T-helper 9 cell (primary cell): ENCODE measurements around the gene XIRP1.
A peak's percentile ranks its signal among the peaks of the same experiment; 100 is the strongest.
"Not testable (repeated sequence)": the region's sequence is repeated elsewhere in the genome, so short reads cannot be mapped to it uniquely, and the experiment has no call there.

ENCODE experiments used
- DNase-seq: peaks from one replicate; pipeline ENCODE4 v3.0.0-alpha.2; 2020

The XIRP1 gene

DNA sequence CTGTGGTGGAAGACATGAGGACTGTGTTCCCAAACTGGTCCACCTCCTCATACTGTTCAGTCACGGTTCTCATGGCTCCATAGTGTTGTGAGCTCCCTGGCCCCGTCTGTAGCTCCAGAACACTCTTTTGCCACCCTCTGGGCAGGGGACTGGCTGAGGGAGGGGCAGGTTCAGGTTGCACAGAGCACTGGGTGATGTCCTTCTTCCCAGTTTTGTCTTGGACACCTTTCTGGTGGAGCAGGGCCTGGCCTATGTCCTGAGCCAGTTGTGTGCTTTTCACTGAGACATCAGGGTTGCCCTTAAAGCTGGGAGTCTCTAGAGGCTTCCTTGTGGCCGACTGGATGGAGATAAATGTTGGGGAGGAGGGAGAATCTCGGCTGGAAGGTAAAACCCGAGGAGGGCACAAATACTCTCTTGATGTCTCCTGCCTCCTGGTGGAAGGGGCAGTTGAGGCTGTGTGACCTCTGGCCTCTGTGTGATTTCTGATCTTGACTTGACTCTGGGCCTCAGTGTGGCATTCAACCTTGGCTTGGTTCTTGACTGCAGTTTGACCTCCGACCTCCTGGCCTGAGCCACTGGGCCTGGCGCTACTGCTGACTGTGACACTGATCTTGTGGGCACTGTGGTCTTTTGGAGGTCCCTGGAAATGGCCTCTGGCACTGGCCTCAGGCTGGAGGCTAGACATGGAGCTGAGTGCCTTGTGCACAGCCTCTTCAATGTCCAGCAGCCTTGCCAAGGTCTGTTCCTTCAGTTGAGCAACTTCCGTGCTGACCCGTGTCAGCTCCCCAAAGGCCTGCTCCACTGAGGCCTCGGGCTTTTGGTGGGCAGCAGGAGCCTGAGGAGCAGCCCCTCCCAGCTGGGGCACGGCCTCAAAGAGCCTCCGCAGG lies 8.1 kb downstream of the XIRP1 start:
- DNase-seq = no peak

DNA sequence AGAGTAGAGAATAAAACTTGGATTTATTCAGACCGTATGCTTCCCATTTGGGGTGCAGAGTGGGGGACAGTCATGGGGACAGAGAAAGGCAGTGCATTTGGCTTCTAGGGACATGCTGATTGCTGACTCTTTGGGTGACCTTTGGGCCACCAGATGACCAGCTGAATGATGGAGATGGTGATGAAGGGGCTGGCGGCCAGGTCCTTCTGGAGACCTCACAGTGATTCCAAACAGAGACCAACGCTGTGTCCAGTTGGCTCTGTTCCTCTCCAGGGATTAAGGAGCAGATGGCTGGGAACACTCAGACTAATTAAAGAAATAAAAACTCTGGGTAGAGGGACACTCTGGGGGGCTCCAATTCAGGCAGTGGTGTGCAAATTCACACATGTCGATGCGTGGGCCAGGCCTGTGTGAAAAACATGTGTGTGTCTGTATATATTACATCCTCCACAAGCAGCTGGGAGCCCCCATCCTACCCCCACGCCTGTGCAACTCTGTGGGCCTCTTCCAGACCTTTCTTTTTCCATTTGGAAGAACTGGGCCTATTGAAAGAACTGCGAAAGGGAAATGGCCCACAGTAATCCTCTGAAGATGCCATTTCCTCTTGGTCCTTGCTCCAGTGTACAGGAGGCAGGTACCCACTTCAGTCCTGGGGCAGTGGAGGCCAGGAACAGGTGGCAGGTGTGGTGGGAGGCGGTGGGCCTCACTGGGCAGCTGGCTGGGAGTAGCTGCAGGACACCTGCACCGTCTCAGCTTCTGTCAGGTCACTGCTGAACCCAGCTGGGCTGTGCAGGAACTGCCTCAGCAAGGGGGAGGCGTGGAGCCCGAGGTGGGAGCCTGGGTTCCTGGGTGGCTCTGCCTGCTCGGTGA lies 8.9 kb downstream of the XIRP1 start:
- DNase-seq = no peak

DNA sequence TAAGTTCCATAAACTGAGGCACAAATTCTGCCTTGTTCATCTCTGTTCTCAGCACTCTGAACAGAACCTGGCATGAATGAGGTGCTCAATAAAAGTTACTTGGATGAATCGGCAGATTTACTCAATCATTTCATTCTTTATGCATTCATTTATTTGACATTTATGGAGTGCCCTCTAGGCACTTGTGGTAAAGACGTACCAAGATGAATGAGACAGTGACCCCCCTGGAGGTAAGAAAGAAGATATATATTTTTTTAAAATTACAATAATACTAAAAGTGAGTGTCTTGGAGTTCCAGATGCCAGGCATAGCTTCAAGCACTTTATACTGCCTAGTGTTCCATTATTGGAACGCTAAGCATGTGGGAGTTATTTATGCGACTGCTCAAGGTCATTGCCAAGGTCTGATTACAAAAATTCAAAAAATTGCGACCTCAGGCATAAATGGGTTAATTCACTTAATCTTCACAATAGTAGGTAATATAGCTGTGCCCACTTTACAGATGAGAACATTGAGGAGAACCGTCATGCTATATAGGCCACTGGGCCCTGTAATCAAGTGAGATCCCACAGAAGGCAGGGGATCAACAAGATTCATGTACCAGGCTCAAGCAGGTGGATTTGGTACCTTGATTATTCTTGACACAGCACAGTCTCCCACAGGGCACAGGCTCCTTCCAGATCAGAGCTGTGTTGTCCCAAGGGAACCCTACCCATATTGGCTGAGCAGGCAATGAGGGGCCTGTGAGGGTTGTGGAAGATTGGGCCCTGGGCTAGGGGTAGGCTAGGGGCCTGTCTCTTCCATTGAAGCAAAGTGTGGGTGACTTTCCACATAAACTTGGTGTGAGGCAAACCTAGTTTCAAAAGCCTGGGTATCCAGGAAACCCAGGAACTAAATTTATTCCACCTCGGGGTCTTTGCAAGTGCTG lies 10.7 kb downstream of the XIRP1 start:
- DNase-seq = no peak

DNA sequence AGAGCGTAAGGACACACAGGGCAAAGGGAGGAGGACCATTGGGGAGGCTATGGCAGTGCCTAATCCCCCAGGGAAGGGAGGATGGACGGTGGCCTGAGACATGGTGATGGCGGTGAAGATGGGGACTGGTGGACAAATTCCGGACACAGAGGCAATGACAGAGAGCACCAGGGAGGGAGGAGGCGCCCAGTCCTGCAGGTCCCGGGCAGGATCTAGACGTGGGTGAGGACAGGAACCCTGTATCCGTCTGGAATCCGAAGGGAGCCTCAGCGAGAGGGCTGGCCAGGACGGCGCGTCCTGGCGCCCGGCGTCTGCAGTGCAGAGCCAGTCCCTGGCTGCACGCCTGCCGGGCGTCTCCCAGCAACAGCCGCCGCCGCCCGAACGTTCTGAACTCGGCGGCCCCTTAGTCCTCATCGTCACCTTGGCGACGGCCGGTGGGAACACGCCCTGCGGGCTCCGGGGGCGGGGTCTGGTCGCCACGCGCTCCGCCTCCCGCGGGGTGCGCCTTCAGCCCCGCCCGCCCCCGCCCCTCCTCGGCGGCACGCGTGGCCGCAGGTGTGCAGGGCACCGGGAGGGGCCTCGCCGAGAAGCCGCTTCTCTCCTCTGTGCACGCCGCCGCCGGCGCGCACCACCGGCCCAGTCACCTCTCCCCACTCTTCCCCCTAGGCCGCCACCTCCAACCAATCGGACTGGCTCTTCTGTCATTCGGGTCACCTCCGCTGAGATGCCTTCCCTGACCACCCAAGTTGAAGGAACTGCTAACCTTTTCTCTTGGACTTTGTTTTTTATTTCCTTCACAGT lies 11.6 kb downstream of the XIRP1 start:
- peak; percentile 89 for DNase-seq

DNA sequence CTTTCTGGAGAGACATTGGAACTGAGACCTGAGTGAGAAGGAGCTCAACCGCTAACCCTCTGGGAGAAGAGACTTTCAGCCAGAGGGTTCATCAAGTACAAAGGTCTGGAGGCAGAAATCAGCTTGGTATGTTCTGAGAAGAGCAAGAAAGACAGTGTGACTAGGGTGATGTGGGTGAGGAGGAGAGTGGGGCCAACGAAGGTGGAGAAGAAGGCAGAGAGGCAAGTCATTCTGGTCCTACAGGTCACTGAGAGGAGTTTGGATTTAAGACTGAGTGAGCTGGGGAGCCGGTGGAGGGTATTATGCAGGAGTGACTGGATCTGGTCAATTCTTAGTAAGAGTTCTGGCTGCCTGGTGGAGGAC lies 12.2 kb downstream of the XIRP1 start:
- DNase-seq = no peak

DNA sequence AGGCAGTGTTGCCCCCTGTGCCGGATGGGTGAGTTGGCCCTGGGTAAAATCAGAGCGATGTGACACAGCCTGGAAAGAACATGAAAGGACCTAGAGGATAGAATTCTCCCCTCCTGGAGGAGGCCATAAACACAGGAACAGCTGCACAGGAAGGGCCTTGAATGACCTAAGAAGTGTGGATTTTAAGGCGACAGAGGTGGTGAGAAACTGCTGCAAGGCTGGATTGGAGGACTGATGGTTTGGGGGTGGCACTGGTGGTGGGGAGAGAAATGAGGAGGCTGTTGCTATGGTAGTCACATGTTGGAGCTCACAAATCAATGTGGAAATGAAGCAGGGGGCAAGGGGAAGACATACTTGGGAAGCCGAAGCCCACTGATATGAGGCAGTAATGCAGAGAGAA lies 13.8 kb downstream of the XIRP1 start:
- no peak for DNase-seq

DNA sequence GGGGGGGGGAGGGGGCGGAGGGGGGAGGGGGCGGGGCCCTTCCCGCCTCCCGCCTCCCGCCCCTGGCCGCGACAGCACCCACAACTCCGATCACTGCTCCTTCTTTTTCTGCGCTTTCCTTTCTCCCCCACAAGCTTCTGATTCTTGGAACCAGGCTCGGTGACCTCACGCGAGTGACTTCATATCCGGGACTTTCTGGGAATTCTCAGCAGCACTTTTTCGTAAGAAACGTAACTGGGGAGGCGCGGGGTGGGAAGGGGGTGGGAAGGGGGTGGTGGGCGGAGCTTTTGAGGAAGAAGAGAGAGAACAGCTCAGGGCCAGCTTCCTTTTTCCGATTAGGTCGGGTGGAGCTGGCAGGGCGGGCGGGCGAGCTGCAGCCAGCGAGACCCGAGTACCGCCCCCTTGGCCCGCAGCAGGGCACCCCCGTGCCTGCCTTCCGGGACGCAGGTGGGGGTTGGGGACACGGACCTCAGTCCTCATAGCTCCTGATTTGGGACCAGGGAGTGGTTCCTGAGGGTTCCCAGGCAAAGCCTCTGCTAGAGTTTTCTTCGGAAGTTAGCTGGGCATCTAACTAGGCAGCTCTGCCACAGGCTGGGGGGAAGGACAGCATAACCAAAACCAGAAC lies 14.6 kb downstream of the XIRP1 start:
- peak; percentile 58 for DNase-seq

DNA sequence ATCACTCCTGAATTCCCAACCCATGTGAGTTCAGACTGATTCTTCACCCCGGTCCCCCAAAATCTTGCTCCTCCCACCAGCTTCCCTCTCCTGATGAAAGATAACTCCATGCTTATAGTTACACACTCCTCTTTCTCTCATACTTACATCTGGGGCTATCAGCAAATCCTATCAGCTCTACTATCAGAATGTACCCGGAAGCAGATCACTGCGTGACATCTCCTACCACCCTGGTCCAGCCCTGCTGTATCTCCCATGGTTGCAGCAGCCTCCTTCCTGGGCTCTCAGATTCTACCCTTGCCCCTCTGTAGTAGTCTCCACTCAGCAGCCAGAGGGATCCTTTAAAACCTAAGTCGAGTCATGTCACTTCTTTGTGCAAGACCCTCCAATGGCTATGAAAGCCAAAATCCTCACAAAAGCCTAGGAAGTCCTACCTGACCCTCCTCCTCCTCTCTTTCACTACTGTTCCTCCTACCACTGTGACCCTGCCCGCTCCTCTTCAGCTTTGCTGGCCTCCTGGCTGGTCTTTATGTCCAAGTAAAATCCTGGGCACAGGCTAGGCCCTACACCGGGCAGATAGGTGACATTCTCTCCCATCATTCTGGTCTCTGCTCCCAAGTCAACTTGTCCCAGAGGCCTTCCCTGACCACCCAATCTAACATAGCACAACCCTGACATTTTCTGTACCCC lies 16.2 kb downstream of the XIRP1 start:
- no peak for DNase-seq

DNA sequence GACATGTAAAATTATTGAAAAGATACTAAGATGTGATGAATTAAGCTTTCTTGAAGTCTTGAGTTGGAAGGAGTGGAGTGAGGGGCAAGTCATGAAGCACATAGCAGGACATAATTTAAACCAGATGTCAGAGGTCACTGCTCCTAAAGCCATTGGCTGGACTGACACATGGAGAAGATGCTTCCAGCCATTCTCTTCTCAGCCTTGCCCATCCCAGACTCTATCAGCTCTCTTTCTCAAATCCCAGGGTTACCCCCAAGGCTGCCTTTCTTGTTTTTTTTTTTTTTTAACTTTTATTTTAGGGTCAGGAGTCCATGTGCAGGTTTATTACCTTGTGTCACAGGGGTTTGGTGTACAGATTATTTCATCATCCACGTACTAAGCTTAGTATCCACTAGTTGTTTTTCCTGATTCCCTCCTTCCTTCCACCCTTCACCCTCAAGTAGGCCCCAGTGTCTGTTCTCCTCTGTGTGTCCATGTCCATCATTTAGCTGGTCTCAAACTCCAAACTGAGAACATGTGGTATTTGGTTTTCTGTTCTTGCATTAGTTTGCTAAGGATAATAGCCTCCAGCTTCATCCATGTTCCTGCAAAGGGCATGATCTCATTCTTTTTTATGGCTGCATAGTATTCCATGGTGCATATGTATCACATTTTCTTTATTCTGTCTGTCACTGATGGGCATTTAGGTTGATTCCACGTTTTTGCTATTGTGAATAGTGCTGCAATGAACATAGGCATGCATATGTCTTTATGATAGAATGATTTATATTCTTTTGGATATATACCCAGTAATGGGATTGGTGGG lies 18.9 kb downstream of the XIRP1 start:
- DNase-seq = no peak

DNA sequence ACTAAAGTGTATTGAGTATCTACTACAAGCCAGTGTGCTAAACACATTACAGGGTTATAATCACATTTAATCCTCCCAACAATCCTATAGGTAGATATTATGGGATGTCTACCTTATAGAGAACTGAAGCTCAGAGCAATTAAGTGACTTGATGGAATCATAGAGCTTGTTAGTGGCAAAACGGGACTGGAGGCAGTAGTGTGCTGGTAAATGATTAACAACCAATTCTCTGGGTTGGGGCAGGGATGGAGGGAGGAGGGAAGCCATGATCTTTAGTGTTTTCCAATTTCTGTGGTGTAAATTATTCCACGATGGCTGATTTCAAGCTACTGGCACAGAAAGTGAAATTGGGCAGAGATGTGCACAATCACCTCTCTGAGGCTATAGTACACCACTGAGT lies 20.5 kb downstream of the XIRP1 start:
- no peak for DNase-seq

DNA sequence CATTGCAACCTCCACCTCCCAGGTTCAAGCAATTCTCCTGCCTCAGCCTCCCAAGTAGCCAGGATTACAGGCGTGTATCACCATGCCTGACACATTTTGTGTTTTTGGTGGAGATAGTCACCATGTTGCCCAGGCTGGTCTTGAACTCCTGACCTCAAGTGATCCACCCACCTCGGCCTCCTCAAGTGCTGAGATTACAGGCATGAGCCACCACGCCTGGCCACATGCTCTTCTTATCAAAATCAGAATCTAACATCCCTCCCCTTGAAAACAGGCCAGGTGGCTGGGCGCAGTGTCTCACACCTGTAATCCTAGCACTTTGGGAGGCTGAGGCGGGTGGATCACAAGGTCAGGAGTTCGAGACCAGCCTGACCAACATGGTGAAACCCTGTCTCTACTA lies 21.5 kb downstream of the XIRP1 start:
- DNase-seq = not testable (repeated sequence)

DNA sequence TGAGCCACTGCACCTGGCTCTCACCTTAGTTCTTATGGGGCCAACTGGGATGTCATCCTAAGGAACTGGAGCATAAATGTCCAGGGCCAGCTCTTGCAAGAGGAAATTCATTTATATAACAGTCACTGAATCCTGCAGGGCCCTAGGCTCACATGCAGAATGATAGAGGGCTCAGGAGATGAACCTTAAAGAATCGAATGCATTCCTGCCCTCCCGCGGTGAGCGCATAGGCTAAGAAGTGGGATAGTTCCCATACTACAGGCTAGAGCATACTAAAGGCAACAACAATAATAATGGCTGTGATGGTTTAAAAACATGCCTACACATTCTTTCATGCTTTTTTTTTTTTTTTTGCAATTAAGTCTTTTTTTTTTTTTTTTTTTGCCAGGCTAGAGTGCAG lies 21.9 kb downstream of the XIRP1 start:
- DNase-seq = no peak

DNA sequence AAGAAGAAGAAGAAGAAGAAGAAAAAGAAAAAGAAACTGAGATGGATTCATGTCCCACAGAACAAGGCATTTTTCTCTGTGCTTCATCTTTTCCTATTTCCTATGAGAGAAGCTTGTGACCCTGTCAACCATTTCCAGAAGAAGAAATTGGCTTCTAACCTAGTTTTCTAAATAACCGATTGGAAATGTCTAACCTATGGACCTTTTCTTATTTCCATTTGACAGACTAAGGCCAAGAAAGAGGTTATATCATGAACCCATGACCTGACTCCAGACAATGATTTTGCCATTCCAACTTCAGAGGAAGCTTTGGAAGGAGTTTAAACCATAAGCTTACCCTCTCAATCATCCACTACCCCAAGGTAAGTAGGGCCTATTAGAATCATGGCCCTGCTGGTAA lies 22.7 kb downstream of the XIRP1 start:
- DNase-seq = no peak

DNA sequence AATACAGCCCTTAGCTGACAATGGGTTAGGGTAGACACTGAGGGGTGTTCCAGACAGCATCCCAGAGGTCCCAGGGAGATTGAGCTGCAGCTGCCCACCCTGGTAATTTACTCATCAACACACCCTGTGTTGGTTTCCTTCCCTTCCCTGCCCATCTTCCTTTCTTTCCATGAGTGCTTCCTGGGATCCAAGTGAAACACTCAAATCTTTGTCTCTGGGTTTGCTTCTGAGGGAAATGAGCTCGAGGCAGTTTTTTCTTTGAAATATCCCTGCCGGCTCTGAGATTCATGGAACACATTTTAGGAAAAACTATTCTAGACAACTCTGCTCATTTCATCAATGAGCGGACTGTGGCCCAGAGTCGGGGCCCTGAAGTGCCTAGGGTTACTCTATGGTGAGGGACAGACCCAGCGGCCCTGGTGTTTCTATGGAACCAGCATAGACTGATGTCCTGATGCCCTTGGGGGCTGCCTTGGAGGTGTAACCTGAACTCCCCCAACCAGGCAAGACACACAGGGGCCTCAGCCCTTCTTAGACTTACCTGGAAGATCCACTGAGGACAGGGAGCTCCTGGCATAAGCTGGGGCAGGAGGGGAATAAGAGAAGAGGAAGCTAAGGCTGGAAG lies 24.1 kb downstream of the XIRP1 start:
- DNase-seq = no peak

DNA sequence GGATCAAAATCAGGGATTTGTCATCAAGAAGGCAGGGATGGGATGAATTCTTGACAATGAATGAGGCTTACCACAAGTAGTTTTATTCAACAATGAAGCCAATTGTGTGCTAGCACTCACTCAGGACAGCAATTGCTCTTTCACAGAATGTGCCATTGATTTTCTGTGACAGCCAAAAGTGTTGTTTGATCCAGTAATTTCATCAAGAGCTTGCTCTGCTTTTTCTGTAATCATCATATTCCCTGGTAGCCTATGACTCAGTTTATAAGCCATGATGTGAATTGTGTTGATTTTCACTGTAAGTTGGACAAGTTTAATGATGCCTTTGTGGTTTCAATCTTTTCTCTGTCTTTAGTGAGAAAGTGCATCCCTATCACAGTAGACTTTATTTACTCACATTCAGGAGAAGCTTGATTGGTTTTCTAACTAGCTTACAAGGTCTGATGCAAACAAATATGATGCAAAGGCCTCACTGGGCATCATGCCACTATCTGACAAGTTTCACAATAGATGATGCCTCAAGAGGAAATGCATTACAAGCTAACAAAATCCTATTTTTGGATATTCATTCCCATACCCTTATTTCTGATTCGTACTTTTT lies 25.4 kb downstream of the XIRP1 start:
- DNase-seq = no peak

DNA sequence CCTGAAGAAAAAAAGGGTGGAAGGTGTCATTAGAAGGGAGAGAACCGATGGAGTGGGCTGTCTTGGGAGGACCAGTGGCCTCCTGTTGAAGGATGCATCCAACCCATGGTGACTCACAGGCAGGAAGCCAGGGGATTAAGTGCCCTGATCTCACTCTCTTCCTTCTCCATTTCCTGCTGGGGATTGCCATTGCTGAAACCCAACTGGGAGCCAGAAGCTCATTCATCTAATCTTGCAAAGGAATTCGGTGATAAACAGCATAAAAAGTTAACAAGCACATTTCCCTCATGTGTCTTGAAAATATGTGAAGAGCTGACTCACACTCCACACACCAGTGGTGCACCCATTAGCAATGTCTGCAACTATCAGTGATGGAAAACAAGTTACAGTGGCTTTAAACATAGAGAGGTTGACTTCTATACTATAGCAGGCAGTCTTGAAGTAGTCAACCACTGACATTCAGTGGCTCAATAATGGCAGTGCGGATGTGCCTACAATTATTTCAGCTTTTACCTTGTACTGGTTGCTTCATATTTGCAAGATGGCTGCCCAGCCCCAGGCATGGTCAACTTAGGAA lies 26.2 kb downstream of the XIRP1 start:
- DNase-seq = no peak

DNA sequence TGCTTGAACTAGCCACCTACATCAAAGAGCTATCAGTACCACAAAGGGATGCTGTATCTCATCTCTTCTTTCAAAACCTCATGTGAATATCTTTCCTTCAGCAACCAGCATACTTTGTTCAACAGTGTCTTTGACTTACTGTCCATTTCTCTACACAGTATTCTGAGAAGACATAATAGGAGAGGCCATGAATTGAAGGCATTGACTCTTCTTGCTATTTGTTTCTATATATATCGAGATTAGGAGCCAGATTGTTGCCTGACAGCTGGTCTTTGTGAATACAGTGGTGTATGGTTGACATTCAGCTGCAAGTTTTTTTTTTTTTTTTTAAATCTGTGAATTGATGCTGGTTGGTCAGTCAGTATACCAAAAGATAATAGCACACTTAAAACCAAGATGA lies 26.9 kb downstream of the XIRP1 start:
- DNase-seq = no peak

DNA sequence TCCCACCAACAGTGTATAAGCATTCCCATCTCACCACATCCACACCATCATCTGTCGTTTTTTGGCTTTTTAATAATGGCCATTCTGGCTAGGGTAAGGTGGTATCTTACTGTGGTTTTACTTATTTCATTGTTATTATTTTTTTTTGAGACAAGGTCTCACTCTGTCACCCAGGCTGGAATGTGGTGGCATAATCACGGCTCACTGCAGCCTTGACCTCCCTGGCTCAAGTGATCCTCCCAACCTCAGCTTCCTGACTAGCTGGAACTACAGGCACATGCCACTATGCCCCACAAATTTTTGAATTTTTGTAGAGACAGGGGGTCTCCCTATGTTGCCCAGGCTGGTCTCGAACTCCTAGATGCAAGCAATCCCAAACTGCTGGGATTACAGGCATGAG lies 28.0 kb downstream of the XIRP1 start:
- DNase-seq = no peak
